Stimulated activated CD8-positive, alpha-beta memory T cell treated with anti-CD3 and anti-CD28 coated beads, Interleukin-7, amount 100 ng/mL, for 4 hours (primary cell): ENCODE measurements around the gene PDE6H.

Source experiments
- DNase-seq, 2 donors: peaks; one replicate each; pipeline ENCODE4 v3.0.0-alpha.2; 2020; ENCODE audit warnings: low read depth in 2 of 2

The PDE6H gene

GRCh38 chr12:14972816-14973215, at the start of gene PDE6H:
Gene PDE6H, plus strand, starts transcription at chr12:14973042. Its CDS starts 4,971 bp downstream, at chr12:14978013.
- DNase-seq = no peak

GRCh38 chr12:14923944-14924343, 48.9 kb upstream of the PDE6H start:
- DNase-seq = no peak

- DNase-seq = no peak
Observed at GRCh38 chr12:14924541-14924940, 48.3 kb upstream of the PDE6H start.

GRCh38 chr12:14927267-14927666, 45.6 kb upstream of the PDE6H start:
- DNase-seq = no peak

GRCh38 chr12:14928931-14929330, 43.9 kb upstream of the PDE6H start:
- DNase-seq = no peak

GRCh38 chr12:14930299-14930698, 42.5 kb upstream of the PDE6H start:
- DNase-seq = no peak

GRCh38 chr12:14931359-14931758, 41.5 kb upstream of the PDE6H start:
- DNase-seq = no peak

- DNase-seq = no peak
Observed at GRCh38 chr12:14931791-14932560, 40.9 kb upstream of the PDE6H start.

GRCh38 chr12:14934511-14934910, 38.3 kb upstream of the PDE6H start:
- DNase-seq = no peak

- no peak for DNase-seq
Observed at GRCh38 chr12:14935031-14935430, 37.8 kb upstream of the PDE6H start.

GRCh38 chr12:14936224-14936861, 36.5 kb upstream of the PDE6H start:
- DNase-seq = no peak

- no peak for DNase-seq
Observed at GRCh38 chr12:14937014-14937413, 35.8 kb upstream of the PDE6H start.

- DNase-seq = no peak
Observed at GRCh38 chr12:14937689-14938088, 35.2 kb upstream of the PDE6H start.

GRCh38 chr12:14938301-14938700, 34.5 kb upstream of the PDE6H start, which contains the start of gene ERP27:
Gene ERP27, minus strand, starts transcription at chr12:14938537. Its CDS starts 29 bp downstream, at chr12:14938508.
- no peak for DNase-seq

- no peak for DNase-seq
Observed at GRCh38 chr12:14941369-14941768, 31.5 kb upstream of the PDE6H start.

- no peak for DNase-seq
Observed at GRCh38 chr12:14942196-14942931, 30.5 kb upstream of the PDE6H start.

- DNase-seq = no peak
Observed at GRCh38 chr12:14946162-14946561, 26.7 kb upstream of the PDE6H start.

- no peak for DNase-seq
Observed at GRCh38 chr12:14946861-14947260, 26.0 kb upstream of the PDE6H start.

- peak in 1 of 2 donors; percentile 52 for DNase-seq
Observed at GRCh38 chr12:14948672-14949071, 24.2 kb upstream of the PDE6H start.

- no peak for DNase-seq
Observed at GRCh38 chr12:14949631-14950030, 23.2 kb upstream of the PDE6H start.

GRCh38 chr12:14950421-14950820, 22.4 kb upstream of the PDE6H start:
- DNase-seq = no peak

- DNase-seq = no peak
Observed at GRCh38 chr12:14950982-14951746, 21.7 kb upstream of the PDE6H start.
